ENCODE measurements around the gene BMERB1. TPM values are rescaled to one million over a fixed set of nuclear protein-coding genes. Genes with fewer than 3 reads are reported as not detected.
"Not testable (repeated sequence)": the region's sequence is repeated elsewhere in the genome, so short reads cannot be mapped to it uniquely, and the experiment has no call there.

Gene BMERB1
- total RNA-seq, 1 experiment from 2014 or later = 3.8 TPM

GRCh38 chr16:15606518-15607220 is 172.3 kb downstream of the BMERB1 start:
- no peaks in the 10 kb centered on the region for H3F3A ChIP-seq (ENCODE audit: low read length, unreplicated experiment)
- intact Hi-C loops (cut with micrococcal nuclease) = no loop called here
- H3K79me2 ChIP-seq (ENCODE audit: low read length) = no peaks in the 10 kb centered on the region
- H3K9me2 ChIP-seq (replicated peaks; ENCODE audit: low read length) = no peaks in the 10 kb centered on the region
- no peak overlapping the region for H3K27ac ChIP-seq (ENCODE audit: low read length)
- ATAC-seq (no peak), DNase-seq (no peak)
- H3K9me3 ChIP-seq (ENCODE audit: low read length) = no peaks in the 10 kb centered on the region
- BruUV-seq (replicated peaks) = no TSS peak
- POLR2A ChIA-PET (ENCODE audit: unreplicated experiment) = no interaction called here
- no peak overlapping the region for H3K9ac ChIP-seq (ENCODE audit: low read length)
- H3K4me1 ChIP-seq (ENCODE audit: insufficient read depth, low read length) = peaks cover 7% of the 10 kb centered on the region; the same call in 1 of the 2 replicates
- H3K36me3 ChIP-seq (ENCODE audit: low read depth, low read length) = peaks cover 12% of the 10 kb centered on the region
- H2AFZ ChIP-seq (ENCODE audit: low read length) = no peak overlapping the region
- TF ChIP-seq EZH2 (IDR thresholded peaks at IDR 0.05; ENCODE audit: low read length, unreplicated experiment) = no peak
- TF ChIP-seq EZH2phosphoT487 (IDR thresholded peaks at IDR 0.05; ENCODE audit: borderline replicate concordance, low read length) = no peak
- TF ChIP-seq CTCF (conservative IDR thresholded peaks at IDR 0.05; ENCODE audit: low read depth, low read length) = no peak
- H4K20me1 ChIP-seq (ENCODE audit: low read length) = no peaks in the 10 kb centered on the region
- H3K27me3 ChIP-seq (ENCODE audit: low read length) = no peaks in the 10 kb centered on the region
- H3K4me2 ChIP-seq (ENCODE audit: low read length) = no peak overlapping the region
- CTCF ChIA-PET = no interaction called here
- no peak overlapping the region for H3K4me3 ChIP-seq (ENCODE audit: low read length)

- H3K4me1 ChIP-seq (ENCODE audit: insufficient read depth, low read length); DNase-seq; intact Hi-C loops (cut with micrococcal nuclease); H3F3A ChIP-seq (ENCODE audit: low read length, unreplicated experiment); H3K27ac ChIP-seq (ENCODE audit: low read length); H2AFZ ChIP-seq (ENCODE audit: low read length); H3K36me3 ChIP-seq (ENCODE audit: low read depth, low read length); CTCF ChIA-PET; H3K27me3 ChIP-seq (ENCODE audit: low read length); H3K79me2 ChIP-seq (ENCODE audit: low read length); H3K9ac ChIP-seq (ENCODE audit: low read length); BruUV-seq (replicated peaks); H4K20me1 ChIP-seq (ENCODE audit: low read length); H3K4me2 ChIP-seq (ENCODE audit: low read length); ATAC-seq; H3K9me2 ChIP-seq (replicated peaks; ENCODE audit: low read length); H3K9me3 ChIP-seq (ENCODE audit: low read length); H3K4me3 ChIP-seq (ENCODE audit: low read length): not testable (repeated sequence)
- POLR2A ChIA-PET (ENCODE audit: unreplicated experiment) = interaction anchor here (0.7 kb wide), 1 partner anchor 12 kb away, joined by 3 read pairs; no protein-coding TSS in a partner anchor
Measured at GRCh38 chr16:15607221-15607699, 172.9 kb downstream of the BMERB1 start.

GRCh38 chr16:15607700-15608396 is 173.5 kb downstream of the BMERB1 start:
- Histone ChIP-seq H3K27ac (ENCODE audit: low read length) (no peak overlapping the region), H2AFZ (ENCODE audit: low read length) (no peak overlapping the region), H3K4me2 (ENCODE audit: low read length) (no peak overlapping the region), H3K9me2 (replicated peaks; ENCODE audit: low read length) (no peaks in the 10 kb centered on the region), H3K27me3 (ENCODE audit: low read length) (no peaks in the 10 kb centered on the region), H4K20me1 (ENCODE audit: low read length) (no peaks in the 10 kb centered on the region), H3K36me3 (ENCODE audit: low read depth, low read length) (peaks cover 7% of the 10 kb centered on the region), H3K4me3 (ENCODE audit: low read length) (no peak overlapping the region), H3K79me2 (ENCODE audit: low read length) (no peaks in the 10 kb centered on the region), H3K4me1 (ENCODE audit: insufficient read depth, low read length) (peaks cover 7% of the 10 kb centered on the region; the same call in 1 of the 2 replicates), H3F3A (ENCODE audit: low read length, unreplicated experiment) (no peaks in the 10 kb centered on the region), H3K9me3 (ENCODE audit: low read length) (no peaks in the 10 kb centered on the region), H3K9ac (ENCODE audit: low read length) (no peak overlapping the region)
- TF ChIP-seq CTCF (conservative IDR thresholded peaks at IDR 0.05; ENCODE audit: low read depth, low read length) (no peak), EZH2phosphoT487 (IDR thresholded peaks at IDR 0.05; ENCODE audit: borderline replicate concordance, low read length) (no peak), EZH2 (IDR thresholded peaks at IDR 0.05; ENCODE audit: low read length, unreplicated experiment) (no peak)
- BruUV-seq (replicated peaks) = no TSS peak
- ChIA-PET POLR2A (ENCODE audit: unreplicated experiment) (interaction anchor here (0.7 kb wide), 1 partner anchor 12 kb away, joined by 3 read pairs; no protein-coding TSS in a partner anchor), CTCF (interaction anchor here (0.5 kb wide), 1 partner anchor 108 kb away, joined by 3 read pairs; no protein-coding TSS in a partner anchor)
- ATAC-seq (no peak), DNase-seq (no peak)
- intact Hi-C loops (cut with micrococcal nuclease) = no loop called here
